ENCODE measurements around the gene GNB1. TPM values are rescaled to one million over a fixed set of nuclear protein-coding genes. Genes with fewer than 3 reads are reported as not detected.
A peak's percentile ranks its signal among the peaks of the same experiment; 100 is the strongest.

GNB1 gene
- total RNA-seq, 5 donors from 2014 or later (not counting 1 experiment from before 2014, with no cell fraction given): 208 to 295 (median 261) TPM

DNA sequence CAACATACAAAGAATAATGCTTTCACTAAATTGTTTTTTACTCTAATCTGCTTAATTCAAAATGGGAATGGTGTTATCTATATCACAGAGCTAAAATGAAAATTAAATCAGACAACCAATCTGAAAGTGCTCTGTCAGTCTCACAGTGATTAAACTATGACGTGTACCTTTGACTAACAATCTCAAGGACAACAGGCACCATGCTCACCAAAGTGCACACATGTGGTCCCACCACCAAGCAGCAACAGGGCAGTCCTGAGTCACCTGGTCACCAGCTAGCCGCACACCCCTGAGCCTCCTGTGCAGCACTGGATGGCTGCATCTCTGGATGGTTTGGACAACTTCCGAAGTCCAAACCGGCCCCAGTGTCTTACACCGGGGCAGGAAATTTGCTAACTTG is 58.1 kb downstream of the GNB1 start:
- H3K4me3 ChIP-seq (ENCODE audit: control insufficient read depth in 1 of 2, extremely low read depth in 1 of 2, low read length in 1 of 2): no peak overlapping the region
- DNase-seq (no peak), ATAC-seq (replicated peaks in 1 of 4) (no peak)
- no peaks in the 10 kb centered on the region for H3K27me3 Mint-ChIP-seq
- WGBS (ENCODE audit: insufficient coverage): 81% methylated on average over 2 of the region's 5 CpGs
- no peaks in the 10 kb centered on the region for H3K9me3 ChIP-seq
- CTCF ChIA-PET: no interaction called here
- H3K27me3 ChIP-seq (replicated peaks in 1 of 2; ENCODE audit: control insufficient read depth in 2 of 2, extremely low read depth in 1 of 2, insufficient read depth in 2 of 2, low read length in 1 of 2): no peaks in the 10 kb centered on the region
- H3K9me3 Mint-ChIP-seq: no peaks in the 10 kb centered on the region
- peaks cover 24% of the 10 kb centered on the region for H3K36me3 Mint-ChIP-seq
- H3K27ac Mint-ChIP-seq: no peak overlapping the region
- H3K4me1 ChIP-seq (ENCODE audit: control insufficient read depth in 1 of 2, extremely low read depth in 1 of 2, insufficient read depth in 2 of 2, low read length in 2 of 2): peaks cover 0 to 15% of the 10 kb centered on the region in 2 experiments
- H3K36me3 ChIP-seq (ENCODE audit: control insufficient read depth in 2 of 2, extremely low read depth in 1 of 2, insufficient read depth in 1 of 2, low read length in 1 of 2): peaks cover 9 to 56% of the 10 kb centered on the region in 2 donors
- H3K4me3 Mint-ChIP-seq: no peak overlapping the region
- POLR2A ChIA-PET: no interaction called here
- no peak overlapping the region for H3K27ac ChIP-seq (ENCODE audit: low read length)
- peaks cover 18 to 48% (median 44%) of the 10 kb centered on the region in 3 donors for H3K4me1 Mint-ChIP-seq

DNA sequence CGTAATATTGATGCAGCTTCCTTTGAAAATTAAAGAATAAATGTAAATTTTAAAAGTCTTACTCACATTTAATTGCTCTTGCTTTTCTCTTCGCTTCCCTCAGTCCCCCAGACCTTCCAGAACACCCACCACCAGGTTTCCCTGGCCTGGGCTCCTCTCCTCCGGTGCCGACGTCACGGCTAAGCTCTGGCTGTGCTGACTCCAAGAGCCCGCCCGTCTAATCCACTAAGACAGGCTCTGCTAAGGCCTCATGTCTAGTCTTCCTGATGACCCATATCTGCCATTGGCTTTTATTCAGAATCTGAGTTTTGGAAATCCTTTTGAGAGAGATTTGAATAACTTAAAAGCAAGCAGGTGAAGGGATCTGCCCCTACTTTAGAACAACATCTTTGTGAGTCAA is 58.7 kb downstream of the GNB1 start:
- ChIA-PET CTCF (interaction anchor here in 1 of 2 donors (1.3 kb wide), 1 partner anchor 9 kb away, joined by 5 read pairs; no protein-coding TSS in a partner anchor), POLR2A (no interaction called here)
- Histone ChIP-seq H3K36me3 (ENCODE audit: control insufficient read depth in 2 of 2, extremely low read depth in 1 of 2, insufficient read depth in 1 of 2, low read length in 1 of 2) (peaks cover 9 to 56% of the 10 kb centered on the region in 2 donors), H3K9me3 (no peaks in the 10 kb centered on the region), H3K4me1 (ENCODE audit: control insufficient read depth in 1 of 2, extremely low read depth in 1 of 2, insufficient read depth in 2 of 2, low read length in 2 of 2) (peaks cover 0 to 17% of the 10 kb centered on the region in 2 experiments), H3K27me3 (replicated peaks in 1 of 2; ENCODE audit: control insufficient read depth in 2 of 2, extremely low read depth in 1 of 2, insufficient read depth in 2 of 2, low read length in 1 of 2) (no peaks in the 10 kb centered on the region), H3K4me3 (ENCODE audit: control insufficient read depth in 1 of 2, extremely low read depth in 1 of 2, low read length in 1 of 2) (no peak overlapping the region), H3K27ac (ENCODE audit: low read length) (no peak overlapping the region)
- Mint-ChIP-seq H3K4me1 (peaks cover 18 to 51% (median 49%) of the 10 kb centered on the region in 3 donors), H3K9me3 (no peaks in the 10 kb centered on the region), H3K36me3 (peaks cover 24% of the 10 kb centered on the region), H3K27me3 (no peaks in the 10 kb centered on the region), H3K4me3 (no peak overlapping the region), H3K27ac (peak overlapping the region in 1 of 2 donors; percentile 58)
- 82% methylated on average over 6 of the region's 8 CpGs for WGBS (ENCODE audit: insufficient coverage)
- ATAC-seq (replicated peaks in 1 of 4) (no peak), DNase-seq (no peak)

DNA sequence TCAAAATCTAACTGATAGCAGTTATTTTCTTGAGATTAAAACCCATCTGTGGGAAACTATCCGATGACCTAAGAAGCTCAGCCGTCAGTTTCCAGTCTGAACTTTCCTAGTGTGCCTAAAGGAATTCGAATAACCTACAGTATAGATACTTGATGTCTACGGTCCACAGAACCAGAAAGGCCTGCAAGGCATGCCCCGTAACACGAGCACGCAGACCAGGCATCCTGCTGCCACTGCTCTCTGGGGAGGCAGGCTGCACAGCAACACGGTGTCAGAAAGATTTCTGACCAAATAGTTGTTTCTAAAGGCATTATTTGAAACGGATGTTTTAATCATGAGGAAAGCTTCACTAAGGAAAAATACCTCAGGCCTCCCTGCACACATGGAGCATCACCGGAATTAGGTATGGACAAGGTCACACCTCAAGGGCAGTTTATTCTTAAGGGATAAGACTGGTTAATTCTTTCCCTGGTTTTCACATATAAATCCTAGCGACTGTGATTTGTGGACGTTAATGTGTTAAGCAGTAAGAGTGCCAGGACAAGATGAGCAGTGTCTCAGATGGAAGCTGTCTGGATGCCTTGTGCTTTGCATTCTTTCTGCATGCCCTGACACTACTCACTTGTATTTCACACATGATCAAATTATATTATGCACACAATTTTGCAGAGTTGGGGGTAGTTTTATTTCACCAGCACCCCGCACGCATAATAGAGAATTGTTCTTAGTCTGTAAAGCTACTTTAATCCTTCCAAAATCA is 63.6 kb downstream of the GNB1 start:
- Mint-ChIP-seq H3K27me3 (no peaks in the 10 kb centered on the region), H3K4me3 (no peak overlapping the region), H3K27ac (no peak overlapping the region), H3K4me1 (peaks cover 7 to 47% (median 43%) of the 10 kb centered on the region in 3 donors), H3K36me3 (peaks cover 16% of the 10 kb centered on the region), H3K9me3 (no peaks in the 10 kb centered on the region)
- Histone ChIP-seq H3K27ac (ENCODE audit: low read length) (no peak overlapping the region), H3K9me3 (no peaks in the 10 kb centered on the region), H3K36me3 (ENCODE audit: control insufficient read depth in 2 of 2, extremely low read depth in 1 of 2, insufficient read depth in 1 of 2, low read length in 1 of 2) (peaks cover 5 to 48% of the 10 kb centered on the region in 2 donors), H3K27me3 (replicated peaks in 1 of 2; ENCODE audit: control insufficient read depth in 2 of 2, extremely low read depth in 1 of 2, insufficient read depth in 2 of 2, low read length in 1 of 2) (no peaks in the 10 kb centered on the region), H3K4me1 (ENCODE audit: control insufficient read depth in 1 of 2, extremely low read depth in 1 of 2, insufficient read depth in 2 of 2, low read length in 2 of 2) (peaks cover 2 to 12% of the 10 kb centered on the region in 2 experiments), H3K4me3 (ENCODE audit: control insufficient read depth in 1 of 2, extremely low read depth in 1 of 2, low read length in 1 of 2) (no peak overlapping the region)
- ChIA-PET POLR2A (no interaction called here), CTCF (interaction anchor here in 1 of 2 donors (0.6 kb wide), 1 partner anchor 61 kb away, joined by 3 read pairs; no protein-coding TSS in a partner anchor)
- ATAC-seq (replicated peaks in 1 of 4) (no peak), DNase-seq (no peak)
- WGBS (ENCODE audit: insufficient coverage): 93% methylated on average over 6 of the region's 14 CpGs

DNA sequence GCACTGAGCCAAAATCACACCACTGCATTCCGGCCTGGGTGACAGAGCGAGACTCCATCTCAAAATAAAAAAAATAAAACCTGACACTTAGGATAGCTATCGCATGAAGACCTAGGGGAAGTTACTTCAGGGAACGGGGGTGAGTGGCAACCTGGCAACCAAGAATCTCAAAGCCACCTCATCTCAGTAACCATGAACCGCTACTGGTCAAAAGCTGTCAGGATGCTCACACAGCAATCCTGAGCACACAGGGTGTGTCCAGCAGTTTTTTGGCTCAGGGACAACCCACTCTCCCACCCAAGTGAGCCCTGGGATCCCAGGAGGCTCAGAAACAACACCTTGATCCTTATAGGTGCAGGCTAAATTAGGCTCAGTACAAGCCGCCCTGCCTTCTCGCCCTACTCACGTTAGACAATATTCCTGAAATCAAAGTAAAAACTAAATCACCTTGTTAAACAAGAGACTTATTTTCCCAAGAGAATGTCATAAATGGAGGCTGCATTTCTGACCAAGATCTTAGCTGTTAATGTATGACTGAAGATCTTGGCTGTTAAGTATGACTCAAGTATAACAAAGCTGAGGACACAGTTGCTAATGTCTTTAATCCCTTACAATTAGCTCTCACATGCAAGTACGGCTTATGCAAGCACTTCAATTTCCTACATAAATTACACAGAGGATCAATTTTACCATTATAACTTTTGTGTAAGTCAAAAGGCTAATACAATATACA is 64.4 kb downstream of the GNB1 start:
- no peak for DNase-seq
- Mint-ChIP-seq H3K27me3 (no peaks in the 10 kb centered on the region), H3K4me3 (no peak overlapping the region), H3K36me3 (peaks cover 13% of the 10 kb centered on the region), H3K4me1 (peaks cover 6 to 45% (median 41%) of the 10 kb centered on the region in 3 donors), H3K27ac (peak overlapping the region; percentile 1 to 27), H3K9me3 (no peaks in the 10 kb centered on the region)
- Histone ChIP-seq H3K4me1 (ENCODE audit: control insufficient read depth in 1 of 2, extremely low read depth in 1 of 2, insufficient read depth in 2 of 2, low read length in 2 of 2) (peaks cover 2 to 12% of the 10 kb centered on the region in 2 experiments), H3K36me3 (ENCODE audit: control insufficient read depth in 2 of 2, extremely low read depth in 1 of 2, insufficient read depth in 1 of 2, low read length in 1 of 2) (peaks cover 5 to 50% of the 10 kb centered on the region in 2 donors), H3K27me3 (replicated peaks in 1 of 2; ENCODE audit: control insufficient read depth in 2 of 2, extremely low read depth in 1 of 2, insufficient read depth in 2 of 2, low read length in 1 of 2) (no peaks in the 10 kb centered on the region), H3K9me3 (no peaks in the 10 kb centered on the region), H3K27ac (ENCODE audit: low read length) (no peak overlapping the region), H3K4me3 (ENCODE audit: control insufficient read depth in 1 of 2, extremely low read depth in 1 of 2, low read length in 1 of 2) (no peak overlapping the region)
- CTCF ChIA-PET: no interaction called here
- 65% methylated on average over 2 of the region's 9 CpGs for WGBS (ENCODE audit: insufficient coverage)
- ATAC-seq (replicated peaks in 1 of 4): no peak
- POLR2A ChIA-PET: interaction anchor here in 1 of 2 donors (0.5 kb wide), 1 partner anchor 58 kb away, joined by 3 read pairs; no protein-coding TSS in a partner anchor

DNA sequence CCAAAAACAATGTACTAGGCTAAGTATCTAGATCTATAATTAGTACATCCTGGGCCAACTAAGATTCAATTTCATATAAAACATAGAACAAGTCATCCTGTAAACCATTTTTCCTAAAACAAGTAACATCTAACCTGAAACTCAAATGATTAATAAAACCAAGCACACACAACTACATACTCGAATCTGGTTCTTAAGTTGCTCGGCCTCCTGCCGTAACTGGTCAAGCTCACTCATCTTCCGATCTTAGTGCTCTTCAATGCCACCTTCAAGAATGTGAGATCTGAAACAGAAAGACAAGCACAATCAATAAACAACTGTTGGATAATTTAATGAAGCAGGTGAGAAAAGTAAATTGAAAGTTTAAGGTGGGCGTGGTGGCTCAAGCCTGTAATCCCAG is 65.7 kb downstream of the GNB1 start:
- no peak for ATAC-seq (replicated peaks in 1 of 4)

DNA sequence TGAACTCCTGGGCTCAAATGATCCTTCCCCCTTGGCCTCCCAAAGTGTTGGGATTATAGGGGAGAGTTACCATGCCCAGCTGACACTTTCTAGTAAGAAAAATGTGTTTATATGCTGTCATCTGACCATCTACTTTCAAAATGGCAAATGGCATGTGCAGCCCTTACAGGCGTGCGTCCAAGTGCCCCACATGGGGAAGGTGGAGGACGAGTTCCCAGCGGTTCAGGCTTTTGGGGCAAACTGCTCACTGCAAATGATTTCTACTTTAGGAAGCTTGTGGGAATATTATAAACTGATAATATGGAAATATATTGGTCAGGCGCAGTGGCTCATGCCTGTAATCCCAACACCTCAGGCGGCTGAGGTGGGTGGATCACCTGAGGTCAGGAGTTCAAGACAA is 71.1 kb downstream of the GNB1 start:
- H3K4me1 Mint-ChIP-seq: peaks cover 6 to 17% (median 6%) of the 10 kb centered on the region in 3 donors
- DNase-seq (no peak), ATAC-seq (replicated peaks in 1 of 4) (no peak)
- 100% methylated on average over 1 of the region's 6 CpGs for WGBS (ENCODE audit: insufficient coverage)
- CTCF ChIA-PET: interaction anchor here in 1 of 2 donors (0.6 kb wide), 1 partner anchor 532 kb away, joined by 5 read pairs; no protein-coding TSS in a partner anchor
- H3K4me3 Mint-ChIP-seq: no peak overlapping the region
- H3K27me3 Mint-ChIP-seq: no peaks in the 10 kb centered on the region
- peak overlapping the region in 1 of 2 donors; percentile 39 for H3K27ac Mint-ChIP-seq
- Histone ChIP-seq H3K36me3 (ENCODE audit: control insufficient read depth in 2 of 2, extremely low read depth in 1 of 2, insufficient read depth in 1 of 2, low read length in 1 of 2) (peaks cover 14 to 60% of the 10 kb centered on the region in 2 donors), H3K4me3 (ENCODE audit: control insufficient read depth in 1 of 2, extremely low read depth in 1 of 2, low read length in 1 of 2) (no peak overlapping the region), H3K4me1 (ENCODE audit: control insufficient read depth in 1 of 2, extremely low read depth in 1 of 2, insufficient read depth in 2 of 2, low read length in 2 of 2) (peaks cover 2% of the 10 kb centered on the region in 2 experiments), H3K27me3 (replicated peaks in 1 of 2; ENCODE audit: control insufficient read depth in 2 of 2, extremely low read depth in 1 of 2, insufficient read depth in 2 of 2, low read length in 1 of 2) (no peaks in the 10 kb centered on the region), H3K27ac (ENCODE audit: low read length) (no peak overlapping the region), H3K9me3 (no peaks in the 10 kb centered on the region)
- POLR2A ChIA-PET: interaction anchor here in 1 of 2 donors (0.6 kb wide), 1 partner anchor 13 kb away, joined by 4 read pairs; no protein-coding TSS in a partner anchor
- no peaks in the 10 kb centered on the region for H3K9me3 Mint-ChIP-seq
- H3K36me3 Mint-ChIP-seq: peaks cover 23% of the 10 kb centered on the region

More for the DNA sequence above, 65.7 kb downstream of the GNB1 start:
- Histone ChIP-seq H3K27ac (ENCODE audit: low read length) (no peak overlapping the region), H3K9me3 (no peaks in the 10 kb centered on the region), H3K36me3 (ENCODE audit: control insufficient read depth in 2 of 2, extremely low read depth in 1 of 2, insufficient read depth in 1 of 2, low read length in 1 of 2) (peaks cover 5 to 45% of the 10 kb centered on the region in 2 donors), H3K27me3 (replicated peaks in 1 of 2; ENCODE audit: control insufficient read depth in 2 of 2, extremely low read depth in 1 of 2, insufficient read depth in 2 of 2, low read length in 1 of 2) (no peaks in the 10 kb centered on the region), H3K4me1 (ENCODE audit: control insufficient read depth in 1 of 2, extremely low read depth in 1 of 2, insufficient read depth in 2 of 2, low read length in 2 of 2) (peaks cover 2 to 12% of the 10 kb centered on the region in 2 experiments), H3K4me3 (ENCODE audit: control insufficient read depth in 1 of 2, extremely low read depth in 1 of 2, low read length in 1 of 2) (no peak overlapping the region)
- CTCF ChIA-PET: no interaction called here
- POLR2A ChIA-PET: no interaction called here
- H3K9me3 Mint-ChIP-seq: no peaks in the 10 kb centered on the region
- H3K4me3 Mint-ChIP-seq: no peak overlapping the region
- H3K27ac Mint-ChIP-seq: peak overlapping the region; percentile 1 to 50
- no peak for DNase-seq
- peaks cover 6 to 45% (median 39%) of the 10 kb centered on the region in 3 donors for H3K4me1 Mint-ChIP-seq
- H3K36me3 Mint-ChIP-seq: peaks cover 18% of the 10 kb centered on the region
- WGBS (ENCODE audit: insufficient coverage): no CpG with 5 or more reads among the region's 5 CpGs
- H3K27me3 Mint-ChIP-seq: no peaks in the 10 kb centered on the region

Measured in T-cell (primary cell).